ENCODE results near the gene JUND. TPM values are rescaled to one million over a fixed set of nuclear protein-coding genes. Genes with fewer than 3 reads are reported as not detected.
"Not testable (repeated sequence)": the region's sequence is repeated elsewhere in the genome, so short reads cannot be mapped to it uniquely, and the experiment has no call there.

JUND gene
- 173 and 181 TPM in 2 replicates for total RNA-seq (2014; rRNA removed; shearing (Covaris generic))

DNA sequence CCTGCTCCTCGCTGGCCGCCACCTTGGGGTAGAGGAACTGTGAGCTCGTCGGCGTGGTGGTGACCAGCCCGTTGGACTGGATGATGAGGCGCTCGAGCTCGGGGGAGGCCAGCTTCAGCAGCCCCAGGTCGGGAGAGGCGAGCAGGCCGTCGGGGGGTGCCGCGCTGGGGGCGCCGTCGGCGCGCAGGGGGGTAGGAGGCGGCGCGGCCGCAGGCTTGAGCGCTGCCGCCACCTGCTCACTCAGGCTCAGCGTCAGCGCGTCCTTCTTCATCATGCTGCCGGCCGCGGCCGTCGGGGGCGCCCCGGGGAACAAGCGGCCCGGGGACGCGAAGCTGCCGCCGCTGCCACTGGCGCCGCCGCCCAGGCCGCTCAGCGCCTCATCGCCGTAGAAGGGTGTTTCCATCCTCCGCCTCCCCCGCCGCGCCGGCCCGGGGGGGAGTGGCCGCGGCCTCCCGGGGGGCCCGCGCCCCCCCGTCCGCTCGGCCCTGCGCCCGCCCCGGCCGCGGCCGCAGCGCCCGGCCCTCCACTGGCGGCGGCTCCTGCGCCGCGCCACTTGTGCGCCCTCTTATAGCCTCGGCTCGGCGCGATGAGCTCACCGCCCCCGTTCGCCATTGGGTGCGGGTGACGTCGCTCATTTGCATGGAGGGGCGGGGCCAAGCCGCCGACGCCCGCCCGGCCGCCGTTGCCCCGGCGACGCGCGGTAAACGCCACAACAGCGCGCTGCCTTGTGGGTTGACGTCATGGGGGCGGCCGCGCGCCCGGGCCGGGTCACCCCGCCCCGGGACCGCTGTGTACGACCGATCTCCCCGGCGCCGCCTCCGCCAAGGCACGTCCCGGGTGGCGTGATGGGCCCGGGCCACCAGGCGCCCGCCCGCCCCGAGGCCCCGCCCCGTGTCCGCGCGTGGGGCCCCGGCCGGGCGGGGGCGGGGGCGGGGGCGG lies at the start of gene JUND:
JUND (minus strand) TSS at position 541 of the 939 bp plus-strand sequence; CDS start at position 403, 138 bp downstream.
- Histone ChIP-seq H3K36me3 (replicated peaks; ENCODE audit: control insufficient read depth, insufficient read depth, low read length) (peaks cover 7% of the 10 kb centered on the region), H3K4me3 (ENCODE audit: insufficient read depth, low read depth, low read length) (peak within 1 kb of the TSS; percentile 100), H3K27me3 (ENCODE audit: control insufficient read depth, insufficient read depth, low read length) (no peaks in the 10 kb centered on the region)
- DNase-seq: peak; percentile 99

DNA sequence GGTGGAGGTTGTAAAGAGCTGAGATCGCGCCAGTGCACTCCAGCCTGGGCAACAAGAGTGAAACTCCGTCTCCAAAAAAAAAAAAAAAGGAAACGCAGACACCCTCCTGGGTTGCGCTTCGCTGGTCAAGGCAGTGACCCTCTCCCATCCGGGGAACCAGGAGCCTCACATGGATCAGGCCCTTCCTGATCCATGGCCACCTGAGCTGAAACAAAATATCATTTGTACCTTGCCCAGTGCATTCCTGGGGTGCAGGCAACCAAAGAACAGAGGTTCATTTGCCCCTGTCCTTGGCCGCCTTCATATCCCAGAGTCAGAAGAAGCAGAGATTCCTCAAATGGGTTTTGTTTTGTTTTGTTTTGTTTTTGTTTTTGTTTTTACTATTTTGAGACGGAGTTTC lies 49.4 kb upstream of the JUND start:
- no peaks in the 10 kb centered on the region for H3K36me3 ChIP-seq (replicated peaks; ENCODE audit: control insufficient read depth, insufficient read depth, low read length)
- DNase-seq: no peak
- no peak overlapping the region for H3K4me3 ChIP-seq (ENCODE audit: insufficient read depth, low read depth, low read length)
- no peaks in the 10 kb centered on the region for H3K27me3 ChIP-seq (ENCODE audit: control insufficient read depth, insufficient read depth, low read length)

DNA sequence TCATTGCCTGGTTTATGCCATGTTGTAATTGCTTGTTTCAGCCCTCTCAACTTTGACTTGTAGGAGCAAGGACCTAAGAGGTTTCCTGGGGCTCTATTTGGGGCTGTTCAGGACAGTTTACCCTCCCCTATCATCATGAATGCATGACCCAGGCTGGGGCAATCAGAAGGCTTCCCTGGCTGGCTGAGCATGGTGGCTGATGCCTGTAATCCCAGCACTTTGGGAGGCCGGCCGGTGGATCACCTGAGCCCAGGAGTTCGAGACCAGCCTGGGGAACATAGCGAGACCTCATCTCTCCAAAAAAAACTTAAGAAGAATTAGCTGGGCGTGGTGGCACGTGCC lies 47.6 kb upstream of the JUND start:
- H3K27me3 ChIP-seq (ENCODE audit: control insufficient read depth, insufficient read depth, low read length): no peaks in the 10 kb centered on the region

GRCh38 chr19:18328340-18329034 lies 47.1 kb upstream of the JUND start:
- Histone ChIP-seq H3K4me3 (ENCODE audit: insufficient read depth, low read depth, low read length) (peak overlapping the region; percentile 42), H3K27me3 (ENCODE audit: control insufficient read depth, insufficient read depth, low read length) (no peaks in the 10 kb centered on the region), H3K36me3 (replicated peaks; ENCODE audit: control insufficient read depth, insufficient read depth, low read length) (no peaks in the 10 kb centered on the region)
- peak; percentile 96 for DNase-seq

More for the DNA sequence above, 47.6 kb upstream of the JUND start:
- no peak for DNase-seq
- H3K36me3 ChIP-seq (replicated peaks; ENCODE audit: control insufficient read depth, insufficient read depth, low read length): no peaks in the 10 kb centered on the region
- H3K4me3 ChIP-seq (ENCODE audit: insufficient read depth, low read depth, low read length): peak overlapping the region; percentile 42

GRCh38 chr19:18326772-18327171 lies 45.4 kb upstream of the JUND start:
- H3K4me3 ChIP-seq (ENCODE audit: insufficient read depth, low read depth, low read length): no peak overlapping the region

DNA sequence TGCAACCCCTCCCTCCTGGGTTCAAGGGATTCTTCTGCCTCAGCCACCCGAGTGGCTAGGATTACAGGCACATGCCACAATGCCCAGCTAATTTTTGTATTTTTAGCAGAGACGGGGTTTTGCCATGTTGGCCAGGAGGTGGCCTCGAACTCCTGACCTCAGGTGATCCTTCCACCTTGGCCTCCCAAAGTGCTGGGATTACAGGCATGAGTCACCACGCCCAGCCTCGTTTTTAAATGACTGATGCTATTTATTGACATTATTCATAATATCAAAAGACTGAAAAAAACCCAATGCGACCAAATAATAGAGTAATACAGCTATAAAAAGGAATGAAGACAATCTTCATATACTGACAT lies 42.9 kb upstream of the JUND start:
- not testable (repeated sequence) for H3K36me3 ChIP-seq (replicated peaks; ENCODE audit: control insufficient read depth, insufficient read depth, low read length); H3K4me3 ChIP-seq (ENCODE audit: insufficient read depth, low read depth, low read length); H3K27me3 ChIP-seq (ENCODE audit: control insufficient read depth, insufficient read depth, low read length); DNase-seq

More at GRCh38 chr19:18326772-18327171, 45.4 kb upstream of the JUND start:
- H3K27me3 ChIP-seq (ENCODE audit: control insufficient read depth, insufficient read depth, low read length): no peaks in the 10 kb centered on the region
- no peaks in the 10 kb centered on the region for H3K36me3 ChIP-seq (replicated peaks; ENCODE audit: control insufficient read depth, insufficient read depth, low read length)
- DNase-seq: no peak

- DNase-seq: peak; percentile 100
Observed at GRCh38 chr19:18322759-18323460, 41.5 kb upstream of the JUND start, which contains the start of gene LSM4. TSS of gene LSM4 (minus strand) at chr19:18323076. CDS start at chr19:18323020, 56 bp downstream.

DNA sequence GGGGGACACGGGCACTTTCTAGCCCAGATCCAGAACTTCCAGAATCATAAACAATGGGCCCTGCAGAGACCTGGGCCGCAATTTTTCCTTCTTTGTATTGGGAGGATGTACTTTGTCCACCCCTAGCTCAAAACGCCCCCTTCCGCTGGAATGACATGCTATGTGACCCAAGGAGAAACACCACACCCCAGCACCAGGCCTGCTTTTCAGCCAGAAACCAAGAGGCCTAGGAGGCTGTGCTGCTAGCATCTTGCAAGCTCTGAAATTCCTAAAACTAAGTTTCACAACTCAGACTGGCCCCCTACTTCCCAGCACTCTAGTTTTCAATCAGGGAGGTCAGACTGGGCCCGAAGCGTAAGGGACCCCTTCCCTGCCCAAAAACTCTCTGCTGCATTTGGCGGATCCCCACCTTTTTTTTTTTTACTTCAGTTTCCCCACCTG lies 40.9 kb upstream of the JUND start:
- H3K4me3 ChIP-seq (ENCODE audit: insufficient read depth, low read depth, low read length): peak overlapping the region; percentile 82

More at GRCh38 chr19:18322759-18323460, 41.5 kb upstream of the JUND start, which contains the start of gene LSM4:
- Histone ChIP-seq H3K36me3 (replicated peaks; ENCODE audit: control insufficient read depth, insufficient read depth, low read length) (peaks cover 5% of the 10 kb centered on the region), H3K4me3 (ENCODE audit: insufficient read depth, low read depth, low read length) (peak within 1 kb of the TSS; percentile 82), H3K27me3 (ENCODE audit: control insufficient read depth, insufficient read depth, low read length) (no peaks in the 10 kb centered on the region)

DNA sequence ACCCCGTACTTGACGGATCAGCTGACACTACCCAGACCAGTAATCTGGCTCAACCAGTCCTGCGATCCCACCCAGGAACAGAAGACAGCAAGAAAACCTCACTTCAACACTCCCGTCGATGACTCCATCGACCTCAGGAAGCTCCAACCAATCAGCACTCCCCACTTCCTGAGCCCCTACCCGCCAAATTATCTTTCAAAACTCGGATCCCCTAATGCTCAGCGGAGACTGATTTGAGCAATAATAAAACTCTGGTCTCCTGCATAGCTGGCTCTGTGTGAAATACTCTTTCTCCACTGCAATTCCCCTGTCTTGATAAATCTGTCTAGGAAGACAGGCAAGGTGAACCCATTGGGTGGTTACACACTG lies 40.3 kb upstream of the JUND start:
- Histone ChIP-seq H3K27me3 (ENCODE audit: control insufficient read depth, insufficient read depth, low read length) (no peaks in the 10 kb centered on the region), H3K36me3 (replicated peaks; ENCODE audit: control insufficient read depth, insufficient read depth, low read length) (peaks cover 5% of the 10 kb centered on the region), H3K4me3 (ENCODE audit: insufficient read depth, low read depth, low read length) (no peak overlapping the region)
- no peak for DNase-seq

More for the DNA sequence above, 40.9 kb upstream of the JUND start:
- DNase-seq: peak; percentile 84
- peaks cover 5% of the 10 kb centered on the region for H3K36me3 ChIP-seq (replicated peaks; ENCODE audit: control insufficient read depth, insufficient read depth, low read length)
- no peaks in the 10 kb centered on the region for H3K27me3 ChIP-seq (ENCODE audit: control insufficient read depth, insufficient read depth, low read length)

GRCh38 chr19:18320865-18321733 lies 39.7 kb upstream of the JUND start:
- H3K27me3 ChIP-seq (ENCODE audit: control insufficient read depth, insufficient read depth, low read length): no peaks in the 10 kb centered on the region
- no peak for DNase-seq
- no peak overlapping the region for H3K4me3 ChIP-seq (ENCODE audit: insufficient read depth, low read depth, low read length)
- H3K36me3 ChIP-seq (replicated peaks; ENCODE audit: control insufficient read depth, insufficient read depth, low read length): peaks cover 5% of the 10 kb centered on the region

GRCh38 chr19:18319591-18320135 lies 38.2 kb upstream of the JUND start:
- H3K4me3 ChIP-seq (ENCODE audit: insufficient read depth, low read depth, low read length): no peak overlapping the region
- no peaks in the 10 kb centered on the region for H3K27me3 ChIP-seq (ENCODE audit: control insufficient read depth, insufficient read depth, low read length)
- no peak for DNase-seq
- H3K36me3 ChIP-seq (replicated peaks; ENCODE audit: control insufficient read depth, insufficient read depth, low read length): peaks cover 6% of the 10 kb centered on the region

- peak; percentile 40 for DNase-seq
- Histone ChIP-seq H3K4me3 (ENCODE audit: insufficient read depth, low read depth, low read length) (no peak overlapping the region), H3K36me3 (replicated peaks; ENCODE audit: control insufficient read depth, insufficient read depth, low read length) (peaks cover 14% of the 10 kb centered on the region), H3K27me3 (ENCODE audit: control insufficient read depth, insufficient read depth, low read length) (no peaks in the 10 kb centered on the region)
Observed at GRCh38 chr19:18317961-18318800, 36.8 kb upstream of the JUND start.

GRCh38 chr19:18313398-18313797 lies 32.0 kb upstream of the JUND start:
- DNase-seq: no peak
- Histone ChIP-seq H3K36me3 (replicated peaks; ENCODE audit: control insufficient read depth, insufficient read depth, low read length) (peaks cover 27% of the 10 kb centered on the region), H3K27me3 (ENCODE audit: control insufficient read depth, insufficient read depth, low read length) (no peaks in the 10 kb centered on the region)

More at GRCh38 chr19:18313398-18313797, 32.0 kb upstream of the JUND start:
- H3K4me3 ChIP-seq (ENCODE audit: insufficient read depth, low read depth, low read length): no peak overlapping the region
